Pancreas (tissue), 10 donors: ENCODE measurements around the gene UGDH. TPM values are rescaled to one million over a fixed set of nuclear protein-coding genes. Genes with fewer than 3 reads are reported as not detected.

Experiments
- ATAC-seq, 4 donors: fragments of 200-7000 bp; cut with Tn5 transposase; one replicate each; pipeline versions ENCODE4 v1.8.0 to v1.9.1; 2020; ENCODE audit warnings: mild to moderate bottlenecking in 4 of 4, moderate library complexity in 4 of 4
- DNase-seq, 6 donors: peaks; one replicate each; pipeline ENCODE4 v3.0.0-alpha.2; 2020
- FAIRE-seq: peaks from 2 replicates; lab custom pipeline; 2012; peaks lifted over from hg19 to GRCh38; lab: Jason Lieb, UNC
- H3K27ac ChIP-seq, 4 donors: fragments of 200-600 bp; sonication (generic); 1 replicate in 3 of 4; 2 replicates in 1 of 4; pipeline versions ENCODE4 v1.5.0 to v1.8.0; 2020
- H3K27me3 ChIP-seq, 4 donors: fragments of 200-600 bp; one replicate each; pipeline ENCODE4 v1.8.0; 2021
- H3K36me3 ChIP-seq, 3 donors: fragments of 200-600 bp; sonication (generic) in 1 of 3; one replicate each; pipeline versions ENCODE4 v1.5.0 to v1.8.0; 2020 to 2021
- H3K4me1 ChIP-seq, 3 donors: fragments of 200-600 bp; one replicate each; pipeline ENCODE4 v1.8.0; 2021
- H3K4me3 ChIP-seq, 4 donors: fragments of 200-600 bp; sonication (generic) in 2 of 4; one replicate each; pipeline versions ENCODE4 v1.5.0 to v1.8.0; 2020 to 2021
- H3K9me3 ChIP-seq, 4 donors: fragments of 200-600 bp; one replicate each; pipeline ENCODE4 v1.8.0; 2021
- CTCF ChIP-seq, 4 donors: fragments of 200-600 bp; sonication (generic) in 3 of 4; IDR thresholded peaks; one replicate each; pipeline versions ENCODE4 v1.5.0 to v1.8.0; 2021; ENCODE audit warnings: antibody characterized with exemption in 4 of 4
- WGBS, 2 donors: extraction: QIAGEN DNeasy Blood & Tissue Kit; methylation state at CpG; one replicate each; pipeline ENCODE4 v1.1.7; 2013; 5-methylcytosine and 5-hydroxymethylcytosine counted together
- intact Hi-C, 3 donors: fragments of 100-400 bp; cut with DNase I; formaldehyde crosslinking; loops; one replicate each; pipeline versions ENCODE4 v1.11.1 to v1.14.2; 2022
- polyA plus RNA-seq, 2 donors: library from polyadenylated mRNA; stranded (reverse); fragments of 200-250 nt; gene quantifications; one replicate each; pipeline ENCODE4 v1.2.3, GENCODE V29; 2013
- total RNA-seq, 6 donors: library from RNA; stranded (reverse); fragmentation: NEBNext Ultra II Directional in 4 of 6; extraction: Animal tissue kit (Norgen Biotek cat#: 25700) in 4 of 6; gene quantifications; one replicate each; pipeline versions ENCODE4 v1.2.1 to v1.2.4, GENCODE V29; 2021 to 2023
- donor health status: healthy with polysubstance abuse.
- donor health status: DM: no; HTN: no; CAD: no; lungs with moderate emphysema.
- donor health status: DM: no; HTN: no; CAD: no.
- donor health status: control.
- donor health status: control.
- donor health status: Bipolar disorder and iron deficiency.
- donor health status: DM: yes; HTN: yes; CAD: no.
- donor health status: DM: no; HTN: no; CAD: no.
- donor health status: DM: no; HTN: no; CAD: no.
- donor health status: DM: yes; HTN: yes; CAD: no.

UGDH gene
- total and polyA plus RNA-seq, 8 donors: 7.0 to 84.8 (median 39.2) TPM

- Histone ChIP-seq H3K9me3 (no peaks in the 10 kb centered on the region), H3K27ac (no peak overlapping the region), H3K4me3 (no peak overlapping the region), H3K4me1 (no peaks in the 10 kb centered on the region), H3K36me3 (peaks cover 0 to 9% (median 0%) of the 10 kb centered on the region in 3 donors), H3K27me3 (no peaks in the 10 kb centered on the region)
- TF ChIP-seq CTCF (IDR thresholded peaks at IDR 0.05): no peak
- WGBS, 2 donors: 86 to 92% methylated on average over 5 of the region's 5 CpGs
- ATAC-seq: no peak
- DNase-seq: no peak
- intact Hi-C loops: loop anchor here in 1 of 3 donors (10.0 kb wide), 1 partner anchor 128 kb away; no protein-coding TSS in a partner anchor
- FAIRE-seq: no peak
Measured at GRCh38 chr4:39476187-39476895, 50.9 kb downstream of the UGDH start.

- FAIRE-seq (no peak), ATAC-seq (no peak), DNase-seq (no peak)
- Histone ChIP-seq H3K9me3 (no peaks in the 10 kb centered on the region), H3K4me1 (no peaks in the 10 kb centered on the region), H3K27me3 (no peaks in the 10 kb centered on the region), H3K27ac (no peak overlapping the region), H3K36me3 (peaks cover 0 to 9% (median 0%) of the 10 kb centered on the region in 3 donors), H3K4me3 (no peak overlapping the region)
- intact Hi-C loops: loop anchor here in 1 of 3 donors (10.0 kb wide), 1 partner anchor 132 kb away; no protein-coding TSS in a partner anchor
- 89 to 95% methylated on average over 3 of the region's 3 CpGs for WGBS, 2 donors
- TF ChIP-seq CTCF (IDR thresholded peaks at IDR 0.05): no peak
Measured at GRCh38 chr4:39472396-39472795, 54.8 kb downstream of the UGDH start.

- DNase-seq: no peak
- Histone ChIP-seq H3K4me1 (no peaks in the 10 kb centered on the region), H3K36me3 (no peaks in the 10 kb centered on the region), H3K4me3 (no peak overlapping the region), H3K27ac (no peak overlapping the region), H3K9me3 (no peaks in the 10 kb centered on the region), H3K27me3 (no peaks in the 10 kb centered on the region)
- no peak for ATAC-seq
- intact Hi-C loops: loop anchor here in 1 of 3 donors (10.0 kb wide), 1 partner anchor 134 kb away; no protein-coding TSS in a partner anchor
- TF ChIP-seq CTCF (IDR thresholded peaks at IDR 0.05): no peak
- FAIRE-seq: no peak
- 89 to 92% methylated on average over 1 of the region's 1 CpG for WGBS, 2 donors
Measured at GRCh38 chr4:39470402-39470801, 56.8 kb downstream of the UGDH start.

GRCh38 chr4:39469429-39470077 is 57.7 kb downstream of the UGDH start:
- Histone ChIP-seq H3K4me3 (no peak overlapping the region), H3K27ac (peak overlapping the region in 2 of 4 donors; percentile 30 to 68), H3K27me3 (no peaks in the 10 kb centered on the region), H3K36me3 (peaks cover 0 to 2% (median 0%) of the 10 kb centered on the region in 3 donors), H3K4me1 (no peaks in the 10 kb centered on the region), H3K9me3 (no peaks in the 10 kb centered on the region)
- intact Hi-C loops: loop anchor here in 1 of 3 donors (10.0 kb wide), 1 partner anchor 135 kb away; no protein-coding TSS in a partner anchor
- WGBS, 2 donors: 70 to 71% methylated on average over 4 of the region's 4 CpGs
- peak in 3 of 6 donors; percentile 16 to 49 (median 29) for DNase-seq
- peak; percentile 72 to 96 (median 92) for ATAC-seq
- peak; percentile 89 for FAIRE-seq
- TF ChIP-seq CTCF (IDR thresholded peaks at IDR 0.05): peak; percentile 54 to 72 (median 64)
